Esophagus (tissue), 2 donors: ENCODE results near the gene F13A1. TPM values are rescaled to one million over a fixed set of nuclear protein-coding genes. Genes with fewer than 3 reads are reported as not detected.

Experiments
- H3K27ac ChIP-seq, 2 donors: one replicate each; pipeline ENCODE4 v1.5.1; 2013; ENCODE audit warnings: low read depth in 2 of 2, mild to moderate bottlenecking in 2 of 2, inconsistent platforms in 1 of 2, low read length in 1 of 2, moderate library complexity in 1 of 2
- H3K27me3 ChIP-seq, 2 donors: one replicate each; pipeline ENCODE4 v1.6.1; 2013; ENCODE audit warnings: low read length in 2 of 2, control low read depth in 1 of 2, mild to moderate bottlenecking in 1 of 2; ENCODE audit not compliant: insufficient read depth in 2 of 2, control insufficient read depth in 1 of 2
- H3K36me3 ChIP-seq, 2 donors: one replicate each; pipeline ENCODE4 v1.6.1; 2013; ENCODE audit warnings: low read length in 1 of 2; ENCODE audit not compliant: control insufficient read depth in 2 of 2, insufficient read depth in 2 of 2
- H3K4me1 ChIP-seq, 2 donors: one replicate each; pipeline ENCODE4 v1.6.1; 2013; ENCODE audit warnings: low read length in 1 of 2; ENCODE audit not compliant: control insufficient read depth in 2 of 2, insufficient read depth in 2 of 2
- H3K4me3 ChIP-seq, 2 donors: one replicate each; pipeline ENCODE4 v1.5.1; 2013; ENCODE audit warnings: low read length in 2 of 2, mild to moderate bottlenecking in 2 of 2, low read depth in 1 of 2, moderate library complexity in 1 of 2
- H3K9me3 ChIP-seq, 2 donors: one replicate each; pipeline ENCODE4 v1.6.1; 2013; ENCODE audit warnings: mild to moderate bottlenecking in 2 of 2, low read depth in 1 of 2, low read length in 1 of 2, moderate library complexity in 1 of 2; ENCODE audit not compliant: control insufficient read depth in 2 of 2, insufficient read depth in 1 of 2
- WGBS, 2 donors: extraction: QIAGEN DNeasy Blood & Tissue Kit; methylation state at CpG; one replicate each; pipeline ENCODE4 v1.1.7; 2013; 5-methylcytosine and 5-hydroxymethylcytosine counted together
- polyA plus RNA-seq, 2 donors: library from polyadenylated mRNA; stranded (reverse); fragments of 200-250 nt; gene quantifications; one replicate each; pipeline ENCODE4 v1.2.3, GENCODE V29; 2013
- donor health status: healthy with polysubstance abuse.
- donor health status: Bipolar disorder and iron deficiency.

The F13A1 gene
- polyA plus RNA-seq, 2 donors = 4.1 to 4.5 TPM

GRCh38 chr6:6230286-6230685 lies 90.2 kb downstream of the F13A1 start:
- no peaks in the 10 kb centered on the region for H3K36me3 ChIP-seq
- H3K27ac ChIP-seq = no peak overlapping the region
- H3K4me3 ChIP-seq = no peak overlapping the region
- no peaks in the 10 kb centered on the region for H3K9me3 ChIP-seq
- no peaks in the 10 kb centered on the region for H3K27me3 ChIP-seq
- 44 to 62% methylated on average over 1 of the region's 1 CpG for WGBS, 2 donors
- H3K4me1 ChIP-seq = peaks cover 0 to 5% of the 10 kb centered on the region in 2 donors

GRCh38 chr6:6227896-6228295 lies 92.6 kb downstream of the F13A1 start:
- Histone ChIP-seq H3K36me3 (no peaks in the 10 kb centered on the region), H3K27me3 (no peaks in the 10 kb centered on the region), H3K4me3 (no peak overlapping the region), H3K4me1 (peaks cover 0 to 5% of the 10 kb centered on the region in 2 donors), H3K9me3 (no peaks in the 10 kb centered on the region), H3K27ac (no peak overlapping the region)
- WGBS, 2 donors = 53 to 78% methylated on average over 1 of the region's 1 CpG

- no peak overlapping the region for H3K27ac ChIP-seq
- 17 to 28% methylated on average over 2 of the region's 2 CpGs for WGBS, 2 donors
Observed at GRCh38 chr6:6225885-6226529, 94.5 kb downstream of the F13A1 start.

GRCh38 chr6:6224933-6225486 lies 95.5 kb downstream of the F13A1 start:
- peaks cover 0 to 2% of the 10 kb centered on the region in 2 donors for H3K4me1 ChIP-seq
- 91 to 93% methylated on average over 6 of the region's 6 CpGs for WGBS, 2 donors
- H3K4me3 ChIP-seq = no peak overlapping the region
- H3K27ac ChIP-seq = no peak overlapping the region
- H3K36me3 ChIP-seq = no peaks in the 10 kb centered on the region
- no peaks in the 10 kb centered on the region for H3K9me3 ChIP-seq
- no peaks in the 10 kb centered on the region for H3K27me3 ChIP-seq

More at GRCh38 chr6:6225885-6226529, 94.5 kb downstream of the F13A1 start:
- no peaks in the 10 kb centered on the region for H3K27me3 ChIP-seq
- H3K36me3 ChIP-seq = no peaks in the 10 kb centered on the region
- H3K4me3 ChIP-seq = no peak overlapping the region
- H3K4me1 ChIP-seq = peaks cover 0 to 5% of the 10 kb centered on the region in 2 donors
- H3K9me3 ChIP-seq = no peaks in the 10 kb centered on the region

DNA sequence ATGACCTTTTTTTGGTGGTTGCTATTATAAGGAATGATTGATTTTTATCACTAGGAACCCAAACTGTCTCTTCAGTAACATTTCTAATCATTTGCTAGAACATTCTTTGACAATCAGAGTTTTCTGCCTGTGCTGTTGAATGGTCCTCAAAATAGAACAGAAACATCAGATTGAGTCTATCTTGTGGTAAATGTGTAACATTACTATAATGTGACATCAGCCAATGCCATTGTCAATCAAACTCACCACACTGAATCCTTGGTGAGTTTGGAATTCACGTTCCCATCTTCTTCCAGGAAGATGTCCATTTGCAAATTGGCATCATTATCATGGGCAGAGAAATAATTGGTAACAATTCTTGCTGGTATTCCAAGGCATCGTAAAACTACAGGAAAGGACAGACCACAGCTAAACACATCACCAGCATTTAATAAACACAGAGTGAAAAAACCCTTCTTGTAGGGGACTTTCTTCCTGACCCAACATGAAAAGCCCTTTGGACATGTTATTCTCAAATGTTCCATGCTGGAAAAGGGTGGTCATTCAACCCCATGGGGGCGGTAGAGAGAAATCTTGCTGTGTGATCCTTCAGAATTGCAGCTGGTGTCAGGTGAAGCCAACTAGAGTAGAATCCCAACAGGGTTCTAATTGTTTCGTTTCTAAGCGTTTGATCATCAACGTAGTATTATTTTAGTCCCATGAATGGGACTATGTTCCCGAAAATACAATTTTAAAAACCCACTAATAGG lies 98.5 kb downstream of the F13A1 start:
- Histone ChIP-seq H3K9me3 (no peaks in the 10 kb centered on the region), H3K27ac (no peak overlapping the region), H3K4me3 (no peak overlapping the region), H3K27me3 (no peaks in the 10 kb centered on the region), H3K4me1 (no peaks in the 10 kb centered on the region), H3K36me3 (no peaks in the 10 kb centered on the region)
- WGBS, 2 donors = 55 to 57% methylated on average over 7 of the region's 7 CpGs

- Histone ChIP-seq H3K4me3 (no peak overlapping the region), H3K36me3 (no peaks in the 10 kb centered on the region), H3K9me3 (no peaks in the 10 kb centered on the region), H3K4me1 (no peaks in the 10 kb centered on the region), H3K27me3 (no peaks in the 10 kb centered on the region), H3K27ac (no peak overlapping the region)
- WGBS, 2 donors = 67 to 72% methylated on average over 2 of the region's 2 CpGs
Observed at GRCh38 chr6:6220718-6221117, 99.7 kb downstream of the F13A1 start.

- H3K27me3 ChIP-seq = no peaks in the 10 kb centered on the region
- H3K4me3 ChIP-seq = no peak overlapping the region
- WGBS, 2 donors = 62 to 72% methylated on average over 3 of the region's 3 CpGs
- no peaks in the 10 kb centered on the region for H3K36me3 ChIP-seq
- H3K27ac ChIP-seq = no peak overlapping the region
- no peaks in the 10 kb centered on the region for H3K4me1 ChIP-seq
- no peaks in the 10 kb centered on the region for H3K9me3 ChIP-seq
Observed at GRCh38 chr6:6219716-6220115, 100.7 kb downstream of the F13A1 start.

- no peaks in the 10 kb centered on the region for H3K27me3 ChIP-seq
- no peak overlapping the region for H3K4me3 ChIP-seq
- no peak overlapping the region for H3K27ac ChIP-seq
- H3K36me3 ChIP-seq = no peaks in the 10 kb centered on the region
- WGBS, 2 donors = 56 to 73% methylated on average over 3 of the region's 3 CpGs
- H3K4me1 ChIP-seq = no peaks in the 10 kb centered on the region
- no peaks in the 10 kb centered on the region for H3K9me3 ChIP-seq
Observed at GRCh38 chr6:6218759-6219085, 101.7 kb downstream of the F13A1 start.

- WGBS, 2 donors = 65 to 66% methylated on average over 11 of the region's 11 CpGs
- Histone ChIP-seq H3K4me1 (no peaks in the 10 kb centered on the region), H3K9me3 (no peaks in the 10 kb centered on the region), H3K27ac (no peak overlapping the region), H3K27me3 (no peaks in the 10 kb centered on the region), H3K4me3 (no peak overlapping the region), H3K36me3 (no peaks in the 10 kb centered on the region)
Observed at GRCh38 chr6:6217855-6218758, 102.4 kb downstream of the F13A1 start.
